HEK293T (cell line): ENCODE data around the gene SIRPD.

Source experiments
- CTCF ChIA-PET: fragments of 350-600 bp; formaldehyde crosslinking; extraction: SDS; loops from one replicate; lab custom pipeline; 2021; ENCODE audit warnings: antibody characterized with exemption, inconsistent platforms; lab: Yijun Ruan, JAX
- POLR2A ChIA-PET: fragments of 350-600 bp; formaldehyde crosslinking; extraction: SDS; loops from one replicate; lab custom pipeline; 2020; ENCODE audit warnings: antibody characterized with exemption, inconsistent platforms; lab: Yijun Ruan, JAX
- DNase-seq: peaks from one replicate; pipeline ENCODE4 v3.0.0; 2012; ENCODE audit warnings: mixed read lengths; ENCODE audit errors: extremely low spot score
- SUZ12 ChIP-seq: fragments of 450-650 bp; IDR thresholded peaks from 2 replicates; pipeline ENCODE4 v1.6.1; 2016; ENCODE audit warnings: mild to moderate bottlenecking

Gene SIRPD

DNA sequence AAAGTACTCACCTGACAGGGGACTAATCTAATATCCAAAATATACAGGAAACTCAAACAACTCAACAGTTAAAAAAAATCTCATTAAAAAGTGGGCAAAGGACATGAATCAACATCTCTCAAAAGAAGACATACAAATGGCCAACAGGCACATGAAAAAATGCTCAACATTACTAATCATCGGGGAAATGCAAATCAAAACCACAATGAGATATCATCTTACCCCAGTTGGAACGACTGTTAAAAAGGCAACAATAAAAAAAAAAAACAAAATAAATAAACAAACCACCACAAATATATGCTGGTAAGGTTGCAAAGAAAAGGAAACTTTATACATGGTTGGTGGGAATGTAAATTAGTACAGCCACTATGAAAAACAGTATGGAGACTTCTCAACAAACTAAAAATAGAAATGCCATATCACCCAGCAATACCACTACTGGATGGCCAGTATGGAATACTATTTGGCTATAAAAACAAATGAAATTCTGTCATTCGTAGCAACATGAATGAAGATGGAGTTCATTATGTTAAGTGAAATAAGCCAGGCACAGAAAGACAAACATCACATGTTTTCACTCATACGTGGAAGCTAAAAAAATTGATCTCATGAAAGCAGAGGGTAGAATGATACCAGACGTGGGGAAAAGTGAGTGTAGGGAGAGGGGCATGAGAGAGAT lies 72.9 kb downstream of the SIRPD start:
- POLR2A ChIA-PET, result no interaction called here
- CTCF ChIA-PET, result interaction anchor here (0.6 kb wide), 1 partner anchor 40 kb away, joined by 5 read pairs; no protein-coding TSS in a partner anchor
- DNase-seq, result no peak
- no peak for TF ChIP-seq SUZ12
